OCI-M2 (cell line): ENCODE data around the gene RAB33B.

Experiments
- DNase-seq: peaks from one replicate; lab custom pipeline; 2025; ENCODE audit not compliant: unreplicated experiment; lab: John Stamatoyannopoulos, UW

RAB33B gene

GRCh38 chr4:139503622-139504166, 49.8 kb downstream of the RAB33B start:
- no peak for DNase-seq

- DNase-seq, result no peak
Observed at GRCh38 chr4:139506774-139507173, 52.9 kb downstream of the RAB33B start.

- no peak for DNase-seq
Observed at GRCh38 chr4:139508581-139509237, 54.8 kb downstream of the RAB33B start.

- DNase-seq, result no peak
Observed at GRCh38 chr4:139509727-139510410, 55.9 kb downstream of the RAB33B start.

GRCh38 chr4:139511320-139511719, 57.4 kb downstream of the RAB33B start:
- DNase-seq, result no peak

GRCh38 chr4:139514382-139515059, 60.6 kb downstream of the RAB33B start:
- DNase-seq, result no peak

GRCh38 chr4:139515531-139515958, 61.6 kb downstream of the RAB33B start:
- DNase-seq, result no peak

GRCh38 chr4:139521754-139522401, 68.0 kb downstream of the RAB33B start:
- DNase-seq, result no peak

GRCh38 chr4:139522457-139522856, 68.5 kb downstream of the RAB33B start:
- no peak for DNase-seq

- DNase-seq, result no peak
Observed at GRCh38 chr4:139523076-139523475, 69.2 kb downstream of the RAB33B start.

GRCh38 chr4:139524062-139524631, 70.2 kb downstream of the RAB33B start:
- DNase-seq, result no peak

GRCh38 chr4:139525414-139525813, 71.5 kb downstream of the RAB33B start:
- DNase-seq, result no peak
